ENCODE results near the gene UACA. TPM values are rescaled to one million over a fixed set of nuclear protein-coding genes. Genes with fewer than 3 reads are reported as not detected.

UACA gene
- total and polyA plus RNA-seq, 2 of the 8 experiments (the other 6 are each of a cell fraction or from before 2014, with no cell fraction given) = 28.6 to 38.9 TPM

DNA sequence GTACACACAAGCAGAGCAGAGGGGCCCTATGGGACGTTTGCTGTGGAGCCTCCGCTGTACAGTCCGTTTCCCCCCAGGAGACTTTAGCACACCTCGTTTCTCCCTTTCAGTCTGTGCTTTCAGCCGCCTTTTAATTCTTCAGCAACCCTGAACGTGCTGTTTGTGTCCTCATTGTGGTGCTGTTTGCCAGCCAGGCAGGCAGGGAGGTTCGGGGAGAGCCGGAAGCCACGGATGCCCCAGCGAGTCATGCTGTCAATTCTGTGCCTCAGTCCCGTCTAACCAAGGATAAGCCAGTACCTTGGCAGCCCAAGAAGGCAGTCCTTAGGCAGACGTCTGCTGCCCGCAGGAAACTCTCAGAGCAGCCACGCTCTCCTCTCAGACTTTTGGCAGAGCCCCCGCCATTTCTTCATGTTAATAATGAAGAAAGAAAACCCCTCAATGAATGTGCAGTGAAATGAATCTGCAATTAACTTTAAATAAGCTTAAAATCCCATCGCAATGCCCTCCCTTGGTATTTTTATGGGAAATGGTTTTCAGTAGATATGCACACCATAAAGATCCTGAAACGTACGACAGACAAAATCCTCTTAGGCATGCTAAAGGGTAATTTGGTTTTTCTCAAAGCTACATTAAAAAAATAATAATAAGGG lies 158.6 kb downstream of the UACA start:
- FAIRE-seq (no peak), DNase-seq (ENCODE audit: low read depth in 1 of 2, low spot score in 2 of 2) (no peak)
- Histone ChIP-seq H4K20me1 (replicated peaks in 1 of 2; ENCODE audit: control insufficient read depth in 1 of 2, insufficient read depth in 2 of 2, low read length in 2 of 2) (no peaks in the 10 kb centered on the region), H3K9ac (replicated peaks in 1 of 4; ENCODE audit: extremely low read depth in 1 of 4, low read depth in 3 of 4, low read length in 3 of 4) (no peak overlapping the region), H2BK5ac (ENCODE audit: low read depth, low read length) (no peak overlapping the region), H4K5ac (ENCODE audit: insufficient read length, low read depth, low read length) (no peak overlapping the region), H3K23ac (ENCODE audit: insufficient read length) (no peak overlapping the region), H3K56ac (replicated peaks; ENCODE audit: insufficient read length, low read depth, low read length) (no peak overlapping the region), H3K9me3 (ENCODE audit: insufficient read depth in 2 of 2, low read depth in 1 of 2, low read length in 1 of 2) (peaks cover 0 to 3% of the 10 kb centered on the region in 2 experiments; a peak in 1 of 4 replicates), H4K8ac (ENCODE audit: extremely low read depth, insufficient read depth, low read length) (0 out of 2 replicates have a peak overlapping the region, but pooled peaks have one; percentile 68), H3K27ac (ENCODE audit: low read depth, low read length) (no peak overlapping the region), H3K23me2 (ENCODE audit: low read depth, low read length) (no peaks in the 10 kb centered on the region), H4K91ac (replicated peaks; ENCODE audit: insufficient read length, low read length) (no peak overlapping the region), H3K4me2 (ENCODE audit: insufficient read depth in 1 of 2, low read depth in 2 of 2, low read length in 2 of 2) (no peak overlapping the region), H3K79me1 (ENCODE audit: low read depth, low read length) (no peaks in the 10 kb centered on the region), H2AK5ac (ENCODE audit: low read depth, low read length) (no peak overlapping the region), H2BK120ac (replicated peaks; ENCODE audit: low read depth, low read length) (no peak overlapping the region), H3K14ac (ENCODE audit: insufficient read length) (no peak overlapping the region), H2BK15ac (ENCODE audit: low read length) (no peak overlapping the region), H3K4ac (replicated peaks; ENCODE audit: insufficient read length, low read depth, low read length) (no peak overlapping the region), H3K4me3 (ENCODE audit: extremely low read depth in 1 of 4, insufficient read depth in 2 of 4, low read depth in 3 of 4, low read length in 4 of 4) (no peak overlapping the region), H2BK20ac (ENCODE audit: low read length) (no peak overlapping the region), H3K79me2 (ENCODE audit: control insufficient read depth in 1 of 2, insufficient read depth in 2 of 2, low read length in 2 of 2) (no peaks in the 10 kb centered on the region), H3K4me1 (replicated peaks in 1 of 4; ENCODE audit: control insufficient read depth in 3 of 4, insufficient read depth in 4 of 4, low read length in 3 of 4) (peaks cover 1 to 8% (median 4%) of the 10 kb centered on the region in 4 experiments; a peak in 5 of 7 replicates), H3K36me3 (ENCODE audit: control insufficient read depth in 2 of 4, insufficient read depth in 4 of 4, low read length in 3 of 4) (no peaks in the 10 kb centered on the region), H2AFZ (ENCODE audit: low read length) (no peak overlapping the region), H2BK12ac (ENCODE audit: low read depth, low read length) (no peak overlapping the region), H3K27me3 (replicated peaks in 1 of 4; ENCODE audit: control insufficient read depth in 3 of 4, extremely low read depth in 1 of 4, insufficient read depth in 3 of 4, low read length in 3 of 4) (no peaks in the 10 kb centered on the region; a peak in 1 of 7 replicates), H3K18ac (ENCODE audit: extremely low read depth, low read length) (no peak overlapping the region)
- TF ChIP-seq, protein P1, sequence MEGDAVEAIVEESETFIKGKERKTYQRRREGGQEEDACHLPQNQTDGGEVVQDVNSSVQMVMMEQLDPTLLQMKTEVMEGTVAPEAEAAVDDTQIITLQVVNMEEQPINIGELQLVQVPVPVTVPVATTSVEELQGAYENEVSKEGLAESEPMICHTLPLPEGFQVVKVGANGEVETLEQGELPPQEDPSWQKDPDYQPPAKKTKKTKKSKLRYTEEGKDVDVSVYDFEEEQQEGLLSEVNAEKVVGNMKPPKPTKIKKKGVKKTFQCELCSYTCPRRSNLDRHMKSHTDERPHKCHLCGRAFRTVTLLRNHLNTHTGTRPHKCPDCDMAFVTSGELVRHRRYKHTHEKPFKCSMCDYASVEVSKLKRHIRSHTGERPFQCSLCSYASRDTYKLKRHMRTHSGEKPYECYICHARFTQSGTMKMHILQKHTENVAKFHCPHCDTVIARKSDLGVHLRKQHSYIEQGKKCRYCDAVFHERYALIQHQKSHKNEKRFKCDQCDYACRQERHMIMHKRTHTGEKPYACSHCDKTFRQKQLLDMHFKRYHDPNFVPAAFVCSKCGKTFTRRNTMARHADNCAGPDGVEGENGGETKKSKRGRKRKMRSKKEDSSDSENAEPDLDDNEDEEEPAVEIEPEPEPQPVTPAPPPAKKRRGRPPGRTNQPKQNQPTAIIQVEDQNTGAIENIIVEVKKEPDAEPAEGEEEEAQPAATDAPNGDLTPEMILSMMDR (IDR thresholded peaks at IDR 0.05; ENCODE audit: control extremely low read depth in 1 of 3, insufficient read depth in 1 of 3, low read depth in 1 of 3, low read length in 3 of 3) = peak; percentile 49 to 56 (median 54)
- TF ChIP-seq SIRT6 (IDR thresholded peaks at IDR 0.05; ENCODE audit: low read length) = no peak
- no peak for TF ChIP-seq CBX5 (IDR thresholded peaks at IDR 0.05; ENCODE audit: low read depth, low read length)
- TF ChIP-seq SP2 (IDR thresholded peaks at IDR 0.05; ENCODE audit: low read length) = no peak
- TF ChIP-seq TEAD4 (IDR thresholded peaks at IDR 0.05; ENCODE audit: low read depth, low read length) = no peak
- TF ChIP-seq RAD21 (IDR thresholded peaks at IDR 0.05 in 1 of 2, conservative IDR thresholded peaks at IDR 0.05 in 1 of 2; ENCODE audit: low read depth in 2 of 2, low read length in 2 of 2) = peak; percentile 67 to 79
- WGBS, 2 experiments (ENCODE audit: extremely low coverage in 1 of 2, insufficient coverage in 1 of 2, insufficient read length in 1 of 2, insufficient replicate concordance in 2 of 2, low coverage in 1 of 2, low lambda C conversion rate in 2 of 2, missing lambda C conversion rate in 1 of 2) = 78% methylated on average over 18 of the region's 18 CpGs; no CpG with 5 or more reads in 1 of the 2 experiments
- CTCF ChIA-PET (ENCODE audit: partially characterized antibody) = interaction anchor here (0.9 to 3.4 kb wide), 7 partner anchors 8 to 36 kb away, joined by 3 to 14 read pairs (median 7); no protein-coding TSS in a partner anchor
- POLR2A ChIA-PET (ENCODE audit: partially characterized antibody) = interaction anchor here (0.6 kb wide), 1 partner anchor 638 kb away, joined by 3 read pairs; no protein-coding TSS in a partner anchor
